HEK293 (cell line): ENCODE measurements around the gene HES5.

ENCODE experiments used
- CTCF ChIA-PET: fragments of 350-600 bp; formaldehyde crosslinking; extraction: SDS; loops from one replicate; lab custom pipeline; 2021; ENCODE audit warnings: antibody characterized with exemption; lab: Yijun Ruan, JAX
- POLR2A ChIA-PET: fragments of 300-600 bp; formaldehyde crosslinking; extraction: SDS; loops from one replicate; lab custom pipeline; 2020; ENCODE audit warnings: antibody characterized with exemption, inconsistent platforms; lab: Yijun Ruan, JAX
- H3K27ac ChIP-seq: fragments of 200-500 bp; sonication (Bioruptor generic); 2 replicates; pipeline ENCODE4 v1.5.1; 2014; ENCODE audit warnings: low read depth, low read length, control low read depth, inconsistent platforms; ENCODE audit errors: extremely low read depth
- H3K36me3 ChIP-seq, 2 experiments: fragments of 200-500 bp in 1 of 2; sonication (Bioruptor generic) in 1 of 2; 1 replicate in 1 of 2; 2 replicates in 1 of 2; pipeline ENCODE4 v1.5.1; 2014 to 2017; ENCODE audit warnings: inconsistent platforms in 2 of 2, low read length in 2 of 2; ENCODE audit not compliant: control insufficient read depth in 2 of 2, insufficient read depth in 1 of 2
- H3K4me1 ChIP-seq: fragments of 200-500 bp; sonication (Bioruptor generic); 2 replicates; pipeline ENCODE4 v1.5.1; 2014; ENCODE audit warnings: mild to moderate bottlenecking, low read length, inconsistent platforms; ENCODE audit not compliant: control insufficient read depth, insufficient read depth
- H3K4me3 ChIP-seq: 2 replicates; pipeline ENCODE4 v1.5.1; 2011; ENCODE audit warnings: low read depth, mild to moderate bottlenecking, control low read depth, low read length, moderate library complexity
- H3K9me3 ChIP-seq: fragments of 200-500 bp; sonication (Bioruptor generic); 2 replicates; pipeline ENCODE4 v1.5.1; 2014; ENCODE audit warnings: low read depth, low read length, inconsistent platforms; ENCODE audit not compliant: control insufficient read depth, insufficient read depth
- CTCF ChIP-seq: fragments of 450-650 bp; formaldehyde crosslinking; IDR thresholded peaks from 2 replicates; pipeline ENCODE4 v1.5.1; 2016; ENCODE audit warnings: missing biosample characterization, missing genetic modification characterization
- GLIS1 ChIP-seq: fragments of 450-650 bp; formaldehyde crosslinking; IDR thresholded peaks from 2 replicates; pipeline ENCODE4 v1.5.1; 2016; ENCODE audit warnings: missing biosample characterization, missing genetic modification characterization
- GLIS2 ChIP-seq: fragments of 450-650 bp; formaldehyde crosslinking; IDR thresholded peaks from 2 replicates; pipeline ENCODE4 v1.5.1; 2016; ENCODE audit warnings: missing biosample characterization, missing genetic modification characterization
- INSM2 ChIP-seq: fragments of 450-650 bp; formaldehyde crosslinking; IDR thresholded peaks from 2 replicates; pipeline ENCODE4 v1.5.1; 2016; ENCODE audit warnings: missing biosample characterization, missing genetic modification characterization
- KLF1 ChIP-seq: fragments of 450-650 bp; formaldehyde crosslinking; IDR thresholded peaks from 2 replicates; pipeline ENCODE4 v1.5.1; 2016; ENCODE audit warnings: missing biosample characterization, missing genetic modification characterization
- RBAK ChIP-seq: fragments of 450-650 bp; formaldehyde crosslinking; IDR thresholded peaks from 2 replicates; pipeline ENCODE4 v1.5.1; 2016; ENCODE audit warnings: missing biosample characterization, missing genetic modification characterization
- SETDB1 ChIP-seq: IDR thresholded peaks from one replicate; pipeline ENCODE4 v1.6.1; 2017; ENCODE audit warnings: mild to moderate bottlenecking, low read length, moderate library complexity, mixed read lengths; ENCODE audit not compliant: insufficient read length
- ZBTB8A ChIP-seq: fragments of 450-650 bp; formaldehyde crosslinking; IDR thresholded peaks from 2 replicates; pipeline ENCODE4 v1.5.1; 2016; ENCODE audit warnings: missing biosample characterization, missing genetic modification characterization
- ZFHX2 ChIP-seq: fragments of 450-650 bp; formaldehyde crosslinking; conservative IDR thresholded peaks from 2 replicates; pipeline ENCODE4 v1.5.1; 2016; ENCODE audit warnings: missing biosample characterization, missing genetic modification characterization
- ZIC2 ChIP-seq: fragments of 450-650 bp; formaldehyde crosslinking; IDR thresholded peaks from 2 replicates; pipeline ENCODE4 v1.5.1; 2016; ENCODE audit warnings: missing biosample characterization, missing genetic modification characterization
- ZNF175 ChIP-seq: fragments of 450-650 bp; formaldehyde crosslinking; IDR thresholded peaks from 2 replicates; pipeline ENCODE4 v1.5.1; 2016; ENCODE audit warnings: missing biosample characterization, missing genetic modification characterization
- ZNF2 ChIP-seq: fragments of 450-650 bp; formaldehyde crosslinking; IDR thresholded peaks from 2 replicates; pipeline ENCODE4 v1.5.1; 2016; ENCODE audit warnings: missing biosample characterization, missing genetic modification characterization
- ZNF280C ChIP-seq: fragments of 450-650 bp; formaldehyde crosslinking; IDR thresholded peaks from 2 replicates; pipeline ENCODE4 v1.5.1; 2016; ENCODE audit warnings: missing biosample characterization, missing genetic modification characterization
- ZNF423 ChIP-seq: fragments of 450-650 bp; formaldehyde crosslinking; IDR thresholded peaks from 2 replicates; pipeline ENCODE4 v1.5.1; 2016; ENCODE audit warnings: missing biosample characterization, missing genetic modification characterization
- ZNF513 ChIP-seq: fragments of 450-650 bp; IDR thresholded peaks from 2 replicates; pipeline ENCODE4 v1.5.1; 2018; ENCODE audit warnings: missing biosample characterization, missing genetic modification characterization
- ZNF645 ChIP-seq: fragments of 450-650 bp; formaldehyde crosslinking; IDR thresholded peaks from 2 replicates; pipeline ENCODE4; 2016; ENCODE audit warnings: missing biosample characterization, missing genetic modification characterization
- ZNF658 ChIP-seq: fragments of 450-650 bp; formaldehyde crosslinking; IDR thresholded peaks from 2 replicates; pipeline ENCODE4; 2016; ENCODE audit warnings: missing biosample characterization, missing genetic modification characterization
- ZNF664 ChIP-seq: fragments of 450-650 bp; formaldehyde crosslinking; IDR thresholded peaks from 2 replicates; pipeline ENCODE4 v1.5.1; 2016; ENCODE audit warnings: missing biosample characterization, missing genetic modification characterization
- ZNF837 ChIP-seq: fragments of 450-650 bp; formaldehyde crosslinking; IDR thresholded peaks from 2 replicates; pipeline ENCODE4 v1.5.1; 2016; ENCODE audit warnings: missing biosample characterization, missing genetic modification characterization
- ZSCAN16 ChIP-seq: fragments of 450-650 bp; formaldehyde crosslinking; IDR thresholded peaks from 2 replicates; pipeline ENCODE4 v1.5.1; 2016; ENCODE audit warnings: missing biosample characterization, missing genetic modification characterization
- ZXDB ChIP-seq: fragments of 450-650 bp; formaldehyde crosslinking; IDR thresholded peaks from 2 replicates; pipeline ENCODE4 v1.5.1; 2016; ENCODE audit warnings: missing biosample characterization, missing genetic modification characterization

The HES5 gene

GRCh38 chr1:2534687-2535441 is 4.8 kb upstream of the HES5 start:
- Histone ChIP-seq H3K4me1 (no peaks in the 10 kb centered on the region), H3K4me3 (no peak overlapping the region), H3K27ac (no peak overlapping the region), H3K9me3 (no peaks in the 10 kb centered on the region), H3K36me3 (no peaks in the 10 kb centered on the region)
- ChIA-PET POLR2A (interaction anchor here (0.6 to 2.0 kb wide), 2 partner anchors 8 to 9 kb away, joined by 3 to 16 read pairs; partner anchors contain the start of gene PANK4), CTCF (interaction anchor here (0.6 to 2.9 kb wide), 6 partner anchors 10 to 340 kb away, joined by 3 to 9 read pairs (median 4); partner anchors contain the start of gene FAAP20)
- TF ChIP-seq SETDB1 = no peak
- TF ChIP-seq ZNF175 = no peak
- no peak for TF ChIP-seq ZNF2 (tag by site-specific recombination)
- peak; percentile 52 for TF ChIP-seq GLIS2 (tag by site-specific recombination)
- TF ChIP-seq ZIC2 (tag by site-specific recombination) = peak; percentile 61; the same call in 1 of the 2 replicates
- no peak for TF ChIP-seq ZNF658
- no peak for TF ChIP-seq ZBTB8A (tag by site-specific recombination)
- TF ChIP-seq KLF1 = peak; percentile 32
- TF ChIP-seq ZNF280C (tag by site-specific recombination) = no peak
- no peak for TF ChIP-seq ZNF664 (tag by site-specific recombination)
- 0 out of 2 replicates have a peak, but pooled peaks have one; percentile 32 for TF ChIP-seq ZFHX2
- no peak for TF ChIP-seq INSM2 (tag by site-specific recombination)
- no peak for TF ChIP-seq CTCF
- no peak for TF ChIP-seq ZNF423 (tag by site-specific recombination)
- no peak for TF ChIP-seq ZNF513
- no peak for TF ChIP-seq ZSCAN16 (tag by site-specific recombination)
- TF ChIP-seq RBAK = no peak
- TF ChIP-seq GLIS1 = peak; percentile 90
- TF ChIP-seq ZXDB (tag by site-specific recombination) = no peak
- TF ChIP-seq ZNF837 (tag by site-specific recombination) = no peak
- no peak for TF ChIP-seq ZNF645
